ENCODE measurements around the gene ITPK1. TPM values are rescaled to one million over a fixed set of nuclear protein-coding genes. Genes with fewer than 3 reads are reported as not detected.

The ITPK1 gene
- total RNA-seq, 4 donors from 2014 or later: 132 to 172 (median 157) TPM

GRCh38 chr14:92961567-92961855, 154.2 kb downstream of the ITPK1 start:
- DNase-seq: no peak
- Histone ChIP-seq H3K4me3 (no peak overlapping the region), H3K27me3 (no peaks in the 10 kb centered on the region), H3K36me3 (peaks cover 0 to 60% (median 0%) of the 10 kb centered on the region in 3 donors), H3K9me3 (no peaks in the 10 kb centered on the region), H3K4me1 (peaks cover 0 to 14% (median 0%) of the 10 kb centered on the region in 4 donors), H3K27ac (no peak overlapping the region)
- no peak for TF ChIP-seq POLR2A (IDR thresholded peaks at IDR 0.05)
- TF ChIP-seq, protein P1, sequence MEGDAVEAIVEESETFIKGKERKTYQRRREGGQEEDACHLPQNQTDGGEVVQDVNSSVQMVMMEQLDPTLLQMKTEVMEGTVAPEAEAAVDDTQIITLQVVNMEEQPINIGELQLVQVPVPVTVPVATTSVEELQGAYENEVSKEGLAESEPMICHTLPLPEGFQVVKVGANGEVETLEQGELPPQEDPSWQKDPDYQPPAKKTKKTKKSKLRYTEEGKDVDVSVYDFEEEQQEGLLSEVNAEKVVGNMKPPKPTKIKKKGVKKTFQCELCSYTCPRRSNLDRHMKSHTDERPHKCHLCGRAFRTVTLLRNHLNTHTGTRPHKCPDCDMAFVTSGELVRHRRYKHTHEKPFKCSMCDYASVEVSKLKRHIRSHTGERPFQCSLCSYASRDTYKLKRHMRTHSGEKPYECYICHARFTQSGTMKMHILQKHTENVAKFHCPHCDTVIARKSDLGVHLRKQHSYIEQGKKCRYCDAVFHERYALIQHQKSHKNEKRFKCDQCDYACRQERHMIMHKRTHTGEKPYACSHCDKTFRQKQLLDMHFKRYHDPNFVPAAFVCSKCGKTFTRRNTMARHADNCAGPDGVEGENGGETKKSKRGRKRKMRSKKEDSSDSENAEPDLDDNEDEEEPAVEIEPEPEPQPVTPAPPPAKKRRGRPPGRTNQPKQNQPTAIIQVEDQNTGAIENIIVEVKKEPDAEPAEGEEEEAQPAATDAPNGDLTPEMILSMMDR (IDR thresholded peaks at IDR 0.05): no peak

- peaks cover 0 to 14% (median 0%) of the 10 kb centered on the region in 4 donors for H3K4me1 ChIP-seq
- no peaks in the 10 kb centered on the region for H3K9me3 ChIP-seq
- no peak for TF ChIP-seq POLR2A (IDR thresholded peaks at IDR 0.05)
- TF ChIP-seq, protein P1 (IDR thresholded peaks at IDR 0.05): no peak
- no peak overlapping the region for H3K27ac ChIP-seq
- H3K36me3 ChIP-seq: peaks cover 0 to 66% (median 0%) of the 10 kb centered on the region in 3 donors
- H3K4me3 ChIP-seq: no peak overlapping the region
- no peaks in the 10 kb centered on the region for H3K27me3 ChIP-seq
- no peak for DNase-seq
Observed at GRCh38 chr14:92960706-92961566, 154.8 kb downstream of the ITPK1 start.

- TF ChIP-seq, protein P1 (IDR thresholded peaks at IDR 0.05): no peak
- no peak for TF ChIP-seq POLR2A (IDR thresholded peaks at IDR 0.05)
- Histone ChIP-seq H3K4me3 (no peak overlapping the region), H3K9me3 (no peaks in the 10 kb centered on the region), H3K27ac (no peak overlapping the region), H3K4me1 (peaks cover 0 to 13% (median 0%) of the 10 kb centered on the region in 4 donors), H3K27me3 (no peaks in the 10 kb centered on the region), H3K36me3 (peaks cover 0 to 70% (median 0%) of the 10 kb centered on the region in 3 donors)
- DNase-seq: no peak
Observed at GRCh38 chr14:92959761-92960680, 155.7 kb downstream of the ITPK1 start.

- no peak overlapping the region for H3K4me3 ChIP-seq
- no peaks in the 10 kb centered on the region for H3K9me3 ChIP-seq
- no peak for DNase-seq
- H3K4me1 ChIP-seq: peaks cover 0 to 4% (median 0%) of the 10 kb centered on the region in 4 donors
- TF ChIP-seq, protein P1 (IDR thresholded peaks at IDR 0.05): no peak
- no peak for TF ChIP-seq POLR2A (IDR thresholded peaks at IDR 0.05)
- H3K36me3 ChIP-seq: peaks cover 0 to 79% (median 0%) of the 10 kb centered on the region in 3 donors
- no peaks in the 10 kb centered on the region for H3K27me3 ChIP-seq
- no peak overlapping the region for H3K27ac ChIP-seq
Observed at GRCh38 chr14:92959189-92959531, 156.6 kb downstream of the ITPK1 start.

GRCh38 chr14:92958373-92959188, 157.1 kb downstream of the ITPK1 start:
- H3K36me3 ChIP-seq: peaks cover 0 to 85% (median 0%) of the 10 kb centered on the region in 3 donors
- DNase-seq: no peak
- H3K27ac ChIP-seq: no peak overlapping the region
- H3K4me3 ChIP-seq: no peak overlapping the region
- TF ChIP-seq POLR2A (IDR thresholded peaks at IDR 0.05): no peak
- TF ChIP-seq, protein P1 (IDR thresholded peaks at IDR 0.05): no peak
- no peaks in the 10 kb centered on the region for H3K4me1 ChIP-seq
- H3K27me3 ChIP-seq: no peaks in the 10 kb centered on the region
- no peaks in the 10 kb centered on the region for H3K9me3 ChIP-seq
